ENCODE data around the gene TMEM200C.
A peak's percentile ranks its signal among the peaks of the same experiment; 100 is the strongest.
"Not testable (repeated sequence)": the region's sequence is repeated elsewhere in the genome, so short reads cannot be mapped to it uniquely, and the experiment has no call there.

The TMEM200C gene

DNA sequence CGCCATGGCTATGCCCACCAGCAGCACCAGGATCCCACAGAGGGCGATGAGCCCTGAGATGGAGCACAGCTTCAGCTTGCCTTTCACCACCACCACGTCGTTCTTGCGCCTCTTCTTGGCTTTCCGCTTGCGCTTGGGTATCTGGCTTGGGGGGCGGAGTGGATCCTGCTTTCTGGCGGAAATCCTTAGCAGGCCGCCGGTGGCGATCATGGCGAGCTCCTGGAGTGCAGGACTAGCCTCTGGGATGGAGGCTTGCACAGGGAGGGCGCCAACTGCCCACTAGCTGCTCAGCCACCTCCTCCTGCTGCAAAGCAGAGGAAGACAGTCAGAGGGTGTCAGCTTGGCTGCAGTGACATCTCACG lies 3.5 kb downstream of the TMEM200C start:
- DNase-seq = no peak

DNA sequence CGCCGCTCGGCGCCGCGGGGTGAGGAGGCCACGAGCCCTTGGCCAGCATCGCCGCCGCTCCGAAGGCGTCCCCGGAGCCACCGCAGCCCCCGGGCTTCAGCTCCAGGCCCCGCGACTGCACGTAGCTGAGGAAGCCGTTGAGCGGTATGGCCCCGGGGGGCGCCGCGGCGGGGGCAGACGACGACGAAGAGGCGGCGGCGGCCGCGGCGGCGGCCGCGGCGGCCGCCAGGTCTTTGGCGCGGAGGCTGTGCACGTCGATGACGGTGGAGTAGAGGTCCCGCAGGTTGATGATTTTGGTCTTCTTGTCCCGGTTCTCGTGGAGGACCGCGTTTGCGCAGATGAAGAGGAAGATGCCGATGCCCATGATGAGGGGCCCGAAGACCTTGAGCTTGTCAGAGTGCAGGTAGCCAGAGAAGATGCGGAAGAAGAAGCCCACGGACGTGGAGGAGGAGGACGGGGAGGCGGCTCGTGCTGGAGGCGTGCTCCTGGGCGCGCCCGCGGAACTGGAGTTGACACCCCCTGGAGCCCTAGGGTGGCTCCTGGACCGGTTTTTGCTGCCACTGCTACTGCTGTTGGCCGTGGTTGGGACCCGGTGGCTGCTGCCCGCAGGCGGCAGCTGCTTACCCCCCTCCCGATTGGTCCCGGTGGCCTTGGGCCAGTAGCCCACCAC lies 4.0 kb downstream of the TMEM200C start:
- no peak for DNase-seq

DNA sequence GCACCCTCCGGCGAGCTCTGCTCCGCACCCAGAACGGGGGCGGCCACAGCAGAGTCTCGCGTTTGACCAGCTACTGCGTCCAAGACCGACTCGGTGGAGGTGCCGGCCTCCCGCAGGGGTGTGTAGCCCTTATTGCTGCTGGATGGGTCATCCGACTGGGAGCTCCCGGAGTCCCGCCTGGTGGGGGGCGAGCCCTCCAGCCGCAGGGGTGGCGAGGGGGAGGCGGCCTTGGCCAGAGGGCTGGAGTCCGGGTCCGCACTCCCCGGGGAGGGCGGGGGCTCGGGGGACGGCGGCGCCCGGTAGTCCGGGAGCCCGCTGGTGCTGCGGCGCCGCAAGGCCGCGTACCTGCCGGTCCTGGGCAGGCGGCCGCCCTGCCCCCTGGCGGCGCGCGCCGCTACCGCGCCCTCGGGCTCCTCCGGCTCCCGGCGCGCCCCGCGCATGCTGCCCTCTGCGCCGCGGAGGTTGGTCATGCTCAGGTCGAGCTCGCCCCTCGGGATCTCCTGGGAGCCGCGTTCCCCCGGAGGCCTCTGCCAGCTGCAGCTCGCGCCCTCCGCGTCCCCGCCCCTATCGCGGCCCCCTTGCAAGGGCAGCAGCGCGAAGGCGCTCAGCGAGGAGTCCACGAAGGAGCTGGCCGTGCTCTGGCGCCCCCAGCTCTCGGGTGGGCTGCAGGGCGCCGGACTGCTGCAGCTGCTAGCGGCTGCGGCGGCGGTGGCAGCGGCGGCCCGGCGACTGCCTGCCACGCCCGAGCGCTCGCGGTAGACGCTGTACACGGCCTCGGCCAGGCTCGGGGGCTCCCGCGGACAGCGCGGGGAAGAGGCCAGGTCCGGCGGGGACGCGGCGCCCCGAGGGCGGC lies 4.8 kb downstream of the TMEM200C start:
- DNase-seq = peak; percentile 64

- no peak for DNase-seq
Observed at GRCh38 chr18:5885361-5885760, 10.0 kb downstream of the TMEM200C start.

DNA sequence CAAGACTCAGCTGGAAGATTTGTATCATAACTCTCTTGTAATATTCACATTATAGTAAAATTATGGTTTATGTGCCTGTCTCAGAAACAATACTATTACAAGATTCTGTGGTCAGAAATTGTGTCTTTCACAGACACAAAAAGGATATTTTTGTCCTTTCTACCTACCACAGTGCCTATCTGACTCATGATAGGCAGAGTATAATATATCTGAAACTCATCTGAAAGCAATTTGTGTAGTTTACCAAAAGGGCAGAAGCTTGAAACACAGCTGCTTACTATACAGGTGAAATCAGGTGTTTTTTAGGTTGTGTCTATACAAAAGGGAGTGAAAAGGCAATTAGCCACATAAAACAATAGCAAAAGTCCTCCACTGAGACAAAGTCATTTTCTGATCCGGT lies 10.9 kb downstream of the TMEM200C start:
- DNase-seq = no peak

GRCh38 chr18:5879479-5879882 lies 15.8 kb downstream of the TMEM200C start:
- DNase-seq = no peak

- no peak for DNase-seq
Observed at GRCh38 chr18:5876891-5877290, 18.4 kb downstream of the TMEM200C start.

DNA sequence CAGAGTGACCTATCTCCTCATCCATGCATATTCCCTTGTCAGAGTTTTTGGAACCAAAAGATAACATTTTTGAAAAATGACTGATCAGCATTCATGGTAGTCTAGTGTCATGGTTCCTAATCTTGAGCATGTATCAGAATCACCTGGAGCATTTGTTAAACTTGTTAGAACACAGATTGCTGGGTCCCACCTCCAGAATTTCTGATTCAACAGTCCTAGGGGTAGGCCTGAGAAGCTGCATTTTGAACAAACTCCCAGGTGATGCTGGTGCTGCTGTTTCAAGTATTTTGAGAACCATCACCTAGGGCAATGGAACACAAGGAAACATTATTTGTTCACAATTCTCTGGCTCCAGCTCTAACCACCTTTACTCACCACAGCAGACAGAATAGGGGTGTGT lies 21.0 kb downstream of the TMEM200C start:
- no peak for DNase-seq

DNA sequence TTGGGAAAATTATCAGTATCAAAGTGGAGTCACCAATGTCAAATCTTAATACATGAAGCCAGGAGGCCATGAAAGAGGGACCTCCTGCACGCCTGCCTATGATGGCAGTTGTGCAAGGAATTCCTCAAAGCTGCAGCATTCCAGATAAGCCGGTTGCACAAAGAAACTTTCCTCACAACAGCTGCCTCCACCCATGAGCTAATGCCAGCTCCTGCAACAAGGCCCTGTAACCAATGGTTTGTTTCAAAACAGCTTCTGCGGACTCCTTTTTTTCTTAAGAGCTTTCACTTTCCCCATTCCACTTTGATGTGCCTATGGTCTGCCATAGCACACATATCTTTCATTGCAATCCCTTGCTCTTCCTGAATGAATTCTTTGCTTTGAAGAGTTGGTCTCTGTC lies 22.4 kb downstream of the TMEM200C start:
- no peak for DNase-seq

DNA sequence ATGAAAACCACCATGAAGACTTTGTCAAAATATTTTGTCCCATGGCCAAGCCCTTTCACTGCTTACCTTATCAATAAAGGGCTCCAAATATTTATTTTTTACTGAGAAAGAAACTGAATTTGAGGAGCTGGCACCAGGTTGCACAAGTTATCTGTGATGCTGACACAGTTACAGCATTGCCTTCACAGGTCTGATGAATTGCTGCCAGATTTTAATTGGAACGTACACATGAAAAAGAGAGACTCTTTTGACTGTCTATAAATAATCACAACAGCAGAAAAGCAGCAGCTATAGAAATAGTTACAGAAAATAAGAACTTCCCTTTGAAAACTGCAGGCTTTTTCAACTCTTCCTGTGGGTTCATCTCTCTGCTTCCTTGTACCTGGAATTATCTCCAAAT lies 23.9 kb downstream of the TMEM200C start:
- no peak for DNase-seq

DNA sequence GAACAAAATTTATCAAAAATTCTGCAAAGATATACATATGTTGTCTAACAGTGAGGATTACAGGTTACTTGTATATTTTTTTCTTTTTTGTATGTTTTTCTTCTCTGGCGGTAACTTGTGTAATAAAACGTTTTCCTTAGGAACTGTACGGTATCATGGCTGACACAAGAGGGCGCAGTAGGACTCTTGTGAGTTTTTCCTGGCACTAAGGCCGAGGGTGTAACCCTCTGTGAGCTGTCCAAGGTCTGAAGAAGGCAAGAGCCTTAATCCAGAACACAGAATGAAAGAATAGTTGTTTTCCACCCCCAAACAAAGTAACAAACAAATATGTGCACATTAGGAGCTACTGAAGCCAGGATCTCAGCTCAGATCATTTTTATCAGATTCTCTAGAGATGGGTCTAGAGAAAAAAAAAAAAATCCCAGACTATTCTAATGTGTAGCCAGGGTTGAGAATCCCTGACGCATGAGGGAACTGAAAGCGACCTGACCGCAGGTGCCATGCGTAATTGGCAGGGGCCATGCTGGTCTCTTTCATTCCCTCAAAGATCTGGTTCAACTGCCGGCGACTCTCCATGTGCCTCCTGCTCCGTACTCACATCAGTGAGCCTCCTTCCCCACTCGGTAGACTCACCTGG lies 27.0 kb downstream of the TMEM200C start:
- DNase-seq = no peak

GRCh38 chr18:5865521-5865920 lies 29.8 kb downstream of the TMEM200C start:
- no peak for DNase-seq

- DNase-seq = not testable (repeated sequence)
Observed at GRCh38 chr18:5862127-5862526, 33.2 kb downstream of the TMEM200C start.

GRCh38 chr18:5857180-5857579 lies 38.1 kb downstream of the TMEM200C start:
- DNase-seq = no peak

GRCh38 chr18:5853253-5853652 lies 42.1 kb downstream of the TMEM200C start:
- no peak for DNase-seq

DNA sequence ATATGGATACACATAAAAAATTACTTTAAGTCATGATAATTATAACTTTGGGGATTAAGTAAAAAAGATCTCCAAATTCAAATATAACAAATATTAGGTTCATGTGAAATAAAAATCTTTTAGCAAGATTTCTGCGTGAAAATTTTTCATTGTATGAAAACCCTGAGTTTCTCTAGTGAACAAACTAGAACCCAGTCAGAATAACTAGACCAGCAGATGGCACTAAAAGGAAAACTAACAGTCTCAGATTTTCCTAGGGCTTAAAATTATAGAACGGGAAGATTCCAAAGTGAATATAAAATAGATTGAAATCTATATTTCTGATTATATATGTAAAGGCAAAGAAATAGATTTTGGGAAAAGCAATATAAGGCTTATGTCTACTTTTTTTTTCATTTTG lies 43.3 kb downstream of the TMEM200C start:
- DNase-seq = no peak

DNA sequence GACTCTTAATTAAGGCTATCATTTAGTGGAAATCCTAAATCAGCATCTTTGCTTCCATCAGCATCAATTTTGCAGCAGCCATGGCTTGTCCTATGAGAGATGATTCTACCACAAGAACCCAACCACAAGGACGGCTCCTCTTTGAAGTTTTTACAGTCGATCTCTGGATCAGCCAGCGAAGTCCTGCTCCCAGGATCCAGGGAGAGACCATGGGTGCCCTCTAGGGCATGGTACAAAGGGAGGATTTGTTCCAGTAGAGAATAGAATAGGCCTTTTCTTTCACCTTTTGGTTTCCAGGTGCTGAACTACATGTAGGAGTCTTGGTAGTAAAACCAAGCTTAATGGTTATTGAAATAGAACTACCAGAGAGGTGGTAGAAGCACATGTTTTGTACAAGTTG lies 52.7 kb downstream of the TMEM200C start:
- DNase-seq = no peak

GRCh38 chr18:5841518-5841917 lies 53.8 kb downstream of the TMEM200C start:
- DNase-seq = no peak

DNA sequence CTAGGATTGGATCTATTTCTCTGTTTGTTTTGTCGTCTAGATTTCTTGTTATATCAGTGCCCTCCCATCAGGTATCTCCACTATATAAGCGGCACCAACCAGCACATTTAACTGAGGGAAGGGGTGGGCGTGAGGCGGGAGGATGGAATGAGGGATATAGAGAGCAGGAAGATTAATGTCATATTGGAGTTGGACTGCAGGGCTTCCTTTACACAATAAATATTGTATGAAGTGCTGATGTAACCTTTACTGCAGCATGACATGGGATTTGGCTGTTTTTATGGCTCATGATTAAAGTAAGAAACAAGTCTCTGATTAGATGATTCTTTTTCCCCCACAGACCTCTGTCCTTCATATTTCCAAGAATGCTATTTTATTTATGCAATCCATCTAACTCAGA lies 54.8 kb downstream of the TMEM200C start:
- no peak for DNase-seq

DNA sequence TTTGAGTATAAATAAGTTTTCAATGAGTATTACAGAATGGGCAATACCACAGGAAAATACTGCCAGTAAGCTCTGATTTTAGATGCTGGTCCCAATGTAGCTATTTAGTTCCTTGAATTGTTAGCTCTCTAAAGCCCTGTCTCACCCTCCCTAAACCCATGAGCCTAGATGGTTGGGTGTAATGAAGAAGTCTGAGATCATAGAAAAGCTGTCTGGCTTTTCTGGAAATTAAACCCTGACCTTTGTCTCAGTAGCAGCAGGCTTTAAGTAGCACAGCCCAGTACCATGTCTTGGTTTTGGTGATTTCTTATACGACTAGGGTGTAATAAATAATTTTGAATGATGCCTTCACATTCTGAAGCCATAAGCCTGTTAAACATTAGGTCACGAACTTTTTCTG lies 55.3 kb downstream of the TMEM200C start:
- DNase-seq = no peak

DNA sequence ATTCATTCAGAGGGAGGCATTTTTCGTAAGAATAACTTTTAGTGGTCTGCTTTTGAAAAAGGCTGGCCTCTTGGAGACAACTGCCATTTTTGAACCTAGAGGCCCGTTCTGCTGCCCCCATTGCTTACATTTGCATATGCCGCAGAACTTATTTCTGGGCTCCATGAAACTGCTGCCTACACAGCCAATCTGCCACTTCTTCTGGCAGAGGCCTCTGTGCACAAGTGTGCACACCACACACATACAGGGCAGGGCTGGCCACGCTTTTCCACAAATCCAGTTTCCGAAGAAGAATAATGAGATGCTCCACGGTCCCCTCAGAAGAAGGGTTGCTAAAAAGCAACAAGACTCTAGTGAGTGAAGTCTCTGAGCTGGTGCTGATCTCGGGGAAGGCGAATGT lies 56.2 kb downstream of the TMEM200C start:
- DNase-seq = no peak

All from activated effector memory CD4-positive, alpha-beta T cell treated with anti-CD3 and anti-CD28 coated beads, Interleukin-2, amount 50 U/mL, for 16 hours (primary cell).